ENCODE data around the gene LIF.

GRCh38 chr22:30233582-30233981 is 13.0 kb downstream of the LIF start:
- TF ChIP-seq EP300 (IDR thresholded peaks at IDR 0.05): no peak
- no peak for TF ChIP-seq CTCF (IDR thresholded peaks at IDR 0.05)
